Activated gamma-delta T cell treated with anti-CD3 and anti-CD28 coated beads, Interleukin-2, amount 50 U/mL, for 16 hours (primary cell): ENCODE data around the gene SDK1.
"Not testable (repeated sequence)": the region's sequence is repeated elsewhere in the genome, so short reads cannot be mapped to it uniquely, and the experiment has no call there.

Experiments
- DNase-seq: peaks from one replicate; pipeline ENCODE4 v3.0.0-alpha.2; 2020; ENCODE audit warnings: low read depth

SDK1 gene

DNA sequence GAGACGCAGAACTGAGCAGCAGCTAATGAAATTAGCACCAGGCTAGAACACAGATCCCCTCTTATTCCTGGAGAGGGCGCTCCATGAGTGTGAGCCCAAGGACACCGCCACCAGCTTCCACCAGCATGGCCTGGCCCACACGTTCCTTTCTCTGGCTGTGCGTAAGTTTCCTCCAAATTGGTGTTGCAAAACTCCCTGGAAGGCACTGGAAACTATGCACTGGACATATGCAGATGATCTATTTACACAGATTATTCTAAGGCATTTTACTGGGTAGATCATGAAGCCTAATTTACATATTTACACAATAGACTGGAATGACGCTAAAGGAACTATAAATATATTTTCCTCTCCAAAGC lies 925.5 kb downstream of the SDK1 start:
- no peak for DNase-seq

- DNase-seq: no peak
Observed at GRCh38 chr7:4227105-4228010, 926.3 kb downstream of the SDK1 start.

DNA sequence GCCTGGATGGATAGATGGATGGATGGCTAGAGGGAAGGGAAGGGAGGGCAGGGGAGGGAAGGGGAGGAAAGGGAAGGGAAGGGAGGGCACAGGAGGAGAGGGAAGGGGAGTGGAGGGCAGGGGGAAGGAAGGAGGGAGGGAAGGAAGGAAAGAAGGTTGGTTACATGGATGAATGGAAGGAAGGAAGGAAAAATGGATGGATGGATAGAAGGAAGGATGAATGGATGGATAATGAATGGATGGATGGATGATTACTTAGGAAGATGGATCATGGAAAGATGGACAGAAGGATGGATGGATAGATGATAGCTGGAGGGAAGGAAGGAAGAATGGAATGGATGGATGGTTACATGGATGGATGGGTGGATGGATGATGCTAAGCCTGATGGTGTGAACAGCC lies 929.3 kb downstream of the SDK1 start:
- no peak for DNase-seq

GRCh38 chr7:4233146-4233545 lies 932.1 kb downstream of the SDK1 start:
- no peak for DNase-seq

- DNase-seq: no peak
Observed at GRCh38 chr7:4233621-4234497, 932.8 kb downstream of the SDK1 start.

GRCh38 chr7:4234498-4234855 lies 933.4 kb downstream of the SDK1 start:
- DNase-seq: no peak

- DNase-seq: no peak
Observed at GRCh38 chr7:4234886-4235285, 933.8 kb downstream of the SDK1 start.

GRCh38 chr7:4235596-4235995 lies 934.5 kb downstream of the SDK1 start:
- DNase-seq: no peak

DNA sequence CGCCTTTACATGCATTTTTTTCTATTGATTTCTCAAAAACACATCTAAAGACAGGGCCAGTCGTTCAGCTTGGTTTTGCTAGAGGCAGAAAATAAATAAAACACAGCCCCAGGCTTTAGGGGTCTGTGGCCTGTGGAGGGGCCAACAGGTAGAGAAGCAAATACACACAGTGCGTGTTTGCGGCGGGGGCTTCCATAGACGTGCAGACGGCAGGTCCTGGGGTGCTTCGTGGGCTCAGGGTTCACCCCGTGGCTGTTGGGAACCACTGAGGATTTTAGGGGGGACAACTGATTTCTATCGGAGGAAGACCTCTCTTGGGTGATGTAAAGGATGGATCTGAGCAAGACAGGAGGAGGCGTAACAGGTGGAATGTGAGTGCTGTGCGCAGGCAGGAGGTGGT lies 935.3 kb downstream of the SDK1 start:
- DNase-seq: no peak

- DNase-seq: not testable (repeated sequence)
Observed at GRCh38 chr7:4236873-4237272, 935.8 kb downstream of the SDK1 start.

GRCh38 chr7:4237296-4238235 lies 936.5 kb downstream of the SDK1 start:
- DNase-seq: no peak

GRCh38 chr7:4238861-4239260 lies 937.8 kb downstream of the SDK1 start:
- no peak for DNase-seq

DNA sequence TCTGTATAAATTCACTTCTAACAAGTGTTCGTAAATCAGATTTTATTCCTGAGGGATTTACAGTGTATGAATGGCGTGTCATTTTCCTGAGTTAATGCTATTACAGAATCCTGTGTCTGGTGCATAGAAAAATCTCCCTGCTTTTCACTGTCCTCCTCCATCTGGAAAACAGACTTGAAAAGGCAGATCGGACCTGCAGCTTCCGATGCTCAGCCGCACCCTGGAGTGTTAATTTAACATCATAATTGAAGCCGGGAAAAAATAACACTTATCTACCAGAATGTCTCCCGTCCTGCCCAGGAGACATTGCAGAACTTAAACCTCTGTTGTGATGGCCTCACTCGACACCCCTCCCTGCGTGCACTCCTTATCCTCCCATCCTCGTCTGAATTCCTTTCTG lies 939.0 kb downstream of the SDK1 start:
- DNase-seq: no peak

- DNase-seq: no peak
Observed at GRCh38 chr7:4240520-4241303, 939.7 kb downstream of the SDK1 start.

DNA sequence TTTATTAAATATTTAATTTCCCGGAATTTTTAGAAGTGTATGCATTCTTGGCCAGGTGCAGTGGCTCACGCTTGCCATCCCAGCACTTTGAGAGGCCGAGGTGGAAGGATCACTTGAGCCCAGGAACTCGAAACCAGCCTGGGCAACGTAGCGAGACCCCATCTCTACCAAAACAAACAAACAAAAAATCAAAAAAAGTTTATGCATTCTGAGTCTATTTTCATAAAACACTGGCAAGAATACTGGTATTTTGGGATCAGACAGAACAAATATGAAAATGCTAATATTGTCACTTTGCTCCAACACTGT lies 940.2 kb downstream of the SDK1 start:
- no peak for DNase-seq

- DNase-seq: no peak
Observed at GRCh38 chr7:4241791-4242190, 940.7 kb downstream of the SDK1 start.

DNA sequence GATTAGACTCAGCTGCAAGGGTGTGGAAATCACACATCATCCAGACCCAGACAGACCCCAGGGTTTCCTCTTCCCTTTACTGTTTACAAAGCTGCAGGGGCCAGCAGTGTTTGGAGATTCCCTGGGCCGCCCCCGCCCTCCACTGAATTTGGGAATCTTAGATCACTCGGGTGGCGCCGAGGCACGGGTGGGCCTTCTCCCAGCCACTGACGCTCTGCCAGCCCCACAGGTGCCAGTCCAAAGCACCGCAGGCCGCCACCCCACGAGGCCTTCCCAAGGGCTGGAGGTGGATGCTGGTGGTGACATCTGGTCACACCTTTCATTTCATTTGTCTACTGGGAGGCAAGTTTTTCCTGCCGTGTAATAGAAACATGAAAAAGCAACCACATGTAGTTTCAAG lies 941.7 kb downstream of the SDK1 start:
- DNase-seq: no peak

- no peak for DNase-seq
Observed at GRCh38 chr7:4244041-4244440, 943.0 kb downstream of the SDK1 start.

- no peak for DNase-seq
Observed at GRCh38 chr7:4244635-4245034, 943.6 kb downstream of the SDK1 start.

DNA sequence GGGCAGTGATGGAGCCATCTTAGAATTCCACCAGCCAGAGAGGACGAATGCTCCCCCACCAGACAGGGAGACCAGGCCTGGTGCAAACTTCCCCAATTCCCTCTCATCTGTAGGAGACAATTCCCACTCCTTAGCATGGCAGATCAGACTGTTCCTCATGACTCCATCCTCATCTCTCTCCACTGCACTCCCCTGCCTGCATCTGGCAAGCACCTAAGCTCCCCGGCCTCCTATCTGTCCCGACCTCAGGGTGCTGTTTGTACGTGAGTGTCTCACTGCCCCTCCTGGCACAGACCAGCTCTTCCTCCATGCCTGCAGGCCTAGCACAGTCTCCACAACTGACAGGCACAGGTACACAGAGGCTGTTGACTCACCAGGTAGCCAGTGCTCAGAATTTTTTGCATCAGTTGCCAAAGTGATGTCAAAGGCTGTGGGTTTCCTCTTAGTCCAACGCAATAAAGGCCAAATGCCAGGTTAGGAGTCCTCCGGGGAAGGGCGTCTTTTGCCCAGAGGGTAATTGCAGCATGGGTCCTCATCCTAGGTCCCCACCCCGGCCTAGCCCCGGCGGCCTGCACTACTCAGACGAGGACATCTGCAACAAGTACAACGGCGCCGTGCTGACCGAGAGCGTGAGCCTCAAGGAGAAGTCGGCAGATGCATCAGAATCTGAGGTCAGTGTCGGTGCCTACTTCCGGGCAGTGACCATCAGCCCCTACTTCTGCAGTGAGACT lies 944.2 kb downstream of the SDK1 start:
- DNase-seq: no peak
